Activated T-cell treated with anti-CD3 and anti-CD28 coated beads for 1 hour (primary cell): ENCODE data around the gene ETFRF1.
A peak's percentile ranks its signal among the peaks of the same experiment; 100 is the strongest.

Experiments used
- DNase-seq: peaks from one replicate; pipeline ENCODE4 v3.0.0-alpha.2; 2020; ENCODE audit warnings: low read depth

ETFRF1 gene

DNA sequence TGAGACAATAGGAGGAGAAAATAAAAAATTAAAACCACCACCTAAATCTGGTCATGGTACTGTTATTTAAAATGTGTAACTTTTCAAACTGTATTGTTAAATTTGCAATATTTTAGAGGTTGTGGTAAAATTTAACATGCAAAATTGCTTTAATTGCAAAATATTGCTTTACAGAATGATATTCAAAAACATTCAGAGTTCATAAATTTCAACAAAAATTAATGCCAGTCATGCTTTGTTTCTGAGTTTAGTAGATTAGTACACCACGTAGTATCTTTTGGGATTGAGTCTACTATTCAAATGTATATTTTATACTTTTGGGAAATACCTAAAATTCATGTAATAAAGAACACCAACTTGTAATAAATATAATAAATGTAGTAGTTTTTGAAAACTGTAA lies 18.3 kb downstream of the ETFRF1 start:
- no peak for DNase-seq

DNA sequence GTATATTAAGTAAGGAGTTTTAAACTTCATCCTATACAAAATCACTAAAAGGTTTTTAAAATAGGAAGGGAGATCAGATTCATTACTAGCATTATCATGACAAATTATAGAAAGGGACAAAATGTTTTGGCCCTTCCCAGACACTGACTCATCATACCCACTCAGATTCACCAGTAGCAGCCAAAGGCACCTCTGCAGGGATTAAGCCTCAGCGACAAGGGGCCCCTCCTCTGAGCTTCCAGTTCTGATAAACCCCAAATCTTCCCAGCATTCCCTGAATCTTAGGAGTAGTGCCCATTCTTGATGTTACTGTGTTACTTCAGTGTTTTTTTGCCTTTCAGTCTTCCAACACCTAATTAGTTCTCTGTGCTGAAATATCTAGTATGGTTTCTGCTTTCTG lies 41.2 kb downstream of the ETFRF1 start:
- DNase-seq: no peak

DNA sequence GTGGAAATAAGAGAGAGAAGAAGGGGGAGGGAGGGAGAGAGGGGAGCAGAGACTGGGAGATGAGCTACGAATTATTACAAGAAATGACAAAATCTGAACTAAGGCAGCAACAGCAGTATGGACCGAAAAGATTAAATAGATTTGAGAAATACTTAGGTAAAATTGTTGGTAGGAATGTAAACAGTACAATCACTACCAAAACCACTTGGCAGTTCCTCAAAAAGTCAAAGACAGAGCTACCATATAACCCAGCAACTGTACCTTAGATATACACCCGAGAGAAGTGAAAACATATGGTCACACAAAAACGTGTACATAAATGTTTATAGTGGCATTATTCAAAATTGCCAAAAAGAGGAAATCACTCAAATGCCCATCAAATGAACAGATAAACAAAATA lies 41.6 kb downstream of the ETFRF1 start:
- DNase-seq: no peak

DNA sequence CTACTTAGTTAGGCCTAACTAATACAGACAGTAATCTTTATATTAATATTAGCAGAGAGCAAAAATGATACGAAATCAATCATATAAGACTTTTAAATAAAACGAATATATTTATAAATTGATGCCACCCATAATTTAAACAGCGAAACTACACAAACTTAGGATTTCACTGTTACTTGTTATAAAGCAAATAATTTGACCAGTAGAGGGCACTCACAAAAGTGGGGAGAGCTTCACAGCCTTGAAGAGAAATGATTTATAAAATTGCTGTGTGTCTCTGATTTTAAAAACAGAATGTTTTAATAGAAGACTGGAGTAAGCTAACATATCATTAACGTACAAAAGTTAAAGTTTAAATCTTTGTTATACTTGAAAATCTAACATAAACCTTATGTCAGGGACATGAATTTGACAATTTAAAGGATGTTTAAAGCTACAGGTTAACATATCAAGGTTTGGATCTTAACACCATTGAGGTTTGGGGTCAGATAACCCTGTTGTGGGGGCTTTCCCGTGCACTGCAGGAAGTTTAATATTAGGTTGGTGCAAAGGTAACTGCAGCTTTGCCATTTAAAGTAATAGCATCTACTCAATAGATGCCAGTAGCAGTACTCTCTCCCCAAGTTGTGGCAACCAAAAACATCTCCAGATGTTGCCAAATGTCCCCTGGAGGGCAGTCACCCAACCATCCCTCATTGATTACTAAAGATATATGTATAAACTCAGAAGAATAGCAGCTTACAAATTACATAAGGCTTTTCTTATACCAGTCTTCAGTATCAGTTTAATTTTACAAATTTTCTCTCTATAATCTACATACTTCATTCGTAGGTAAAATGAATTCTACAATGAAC lies 46.4 kb downstream of the ETFRF1 start:
- no peak for DNase-seq

DNA sequence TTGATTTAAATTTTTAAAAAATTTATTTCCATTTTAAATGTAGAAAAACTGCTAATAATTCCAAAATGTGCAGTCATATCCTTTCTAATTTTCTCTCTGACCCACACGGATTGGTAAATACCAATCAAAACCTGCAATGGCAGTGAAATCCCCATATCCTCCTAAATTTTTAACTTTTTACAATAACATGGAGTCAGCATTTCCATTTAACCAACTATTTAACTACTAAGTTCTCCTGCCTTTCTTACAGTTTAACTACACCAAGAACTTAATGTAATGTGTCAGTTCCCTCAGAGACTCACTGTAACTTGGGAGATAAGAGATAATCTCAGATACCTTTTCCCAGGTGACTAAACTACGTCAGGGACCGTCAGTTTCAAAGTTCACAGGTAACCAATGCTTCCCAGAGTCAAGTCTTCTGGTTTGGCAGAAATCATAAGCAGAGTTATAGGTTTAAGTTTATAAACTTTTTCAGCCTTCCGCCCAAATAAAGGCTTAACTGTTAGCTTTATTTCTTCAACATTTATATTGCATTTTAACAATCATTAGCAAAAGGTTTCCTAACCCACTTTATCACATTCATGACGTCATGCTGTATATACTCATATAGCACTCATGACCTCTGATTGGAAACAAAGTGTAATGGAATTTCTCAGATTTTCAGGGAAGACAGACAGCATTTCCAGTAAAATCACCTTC lies 48.1 kb downstream of the ETFRF1 start:
- DNase-seq: no peak

DNA sequence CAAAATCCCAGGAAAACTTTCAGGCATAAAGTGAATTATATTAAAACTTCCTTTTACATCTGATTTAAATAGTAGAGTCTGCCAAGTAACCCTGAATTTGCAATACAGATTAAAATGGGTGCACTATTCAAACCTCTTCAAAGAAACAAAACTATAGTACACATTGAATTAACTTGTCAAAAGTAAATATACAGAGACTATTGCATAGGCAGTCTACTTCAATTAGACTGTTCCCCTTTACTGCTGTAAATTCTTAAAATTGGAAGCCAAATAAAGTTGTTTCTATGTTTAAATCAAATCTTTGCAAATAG lies 48.6 kb downstream of the ETFRF1 start:
- DNase-seq: no peak

DNA sequence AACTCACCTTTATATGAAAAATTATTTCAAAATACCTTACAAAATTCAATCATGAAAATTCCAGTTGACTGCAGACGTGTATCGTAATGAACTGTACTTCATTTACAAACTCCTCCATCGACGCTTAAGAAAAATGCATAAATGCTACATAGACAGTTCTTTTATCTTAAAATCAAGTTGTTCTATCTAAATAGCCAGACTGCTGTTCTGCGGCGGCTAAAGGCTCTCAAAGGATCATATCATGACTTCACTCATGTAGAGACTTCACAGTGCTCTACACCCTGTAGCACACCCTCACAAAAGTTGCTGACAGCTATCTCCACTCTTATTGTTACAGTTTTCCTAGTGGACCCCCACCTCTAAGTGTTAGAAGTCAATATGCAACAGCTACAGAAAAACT lies 50.5 kb downstream of the ETFRF1 start:
- no peak for DNase-seq

DNA sequence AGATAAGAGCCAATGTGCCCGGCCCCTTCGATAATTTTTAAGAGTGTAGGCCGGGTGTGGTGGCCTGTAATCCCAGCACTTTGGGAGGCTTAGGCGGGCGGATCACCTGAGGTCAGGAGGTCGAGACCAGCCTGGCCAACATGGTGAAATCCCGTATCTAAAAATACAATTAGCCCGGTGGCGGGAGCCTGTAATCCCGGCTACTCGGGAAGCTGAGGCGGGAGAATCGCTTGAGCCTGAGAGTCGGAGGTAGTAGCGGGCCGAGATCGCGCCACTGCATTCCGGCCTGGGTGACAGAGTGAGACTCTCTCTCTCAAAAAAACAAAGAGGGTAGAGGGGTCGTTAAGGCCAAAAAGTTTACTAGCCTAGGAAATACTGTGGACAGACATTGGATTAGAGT lies 53.1 kb downstream of the ETFRF1 start:
- no peak for DNase-seq

DNA sequence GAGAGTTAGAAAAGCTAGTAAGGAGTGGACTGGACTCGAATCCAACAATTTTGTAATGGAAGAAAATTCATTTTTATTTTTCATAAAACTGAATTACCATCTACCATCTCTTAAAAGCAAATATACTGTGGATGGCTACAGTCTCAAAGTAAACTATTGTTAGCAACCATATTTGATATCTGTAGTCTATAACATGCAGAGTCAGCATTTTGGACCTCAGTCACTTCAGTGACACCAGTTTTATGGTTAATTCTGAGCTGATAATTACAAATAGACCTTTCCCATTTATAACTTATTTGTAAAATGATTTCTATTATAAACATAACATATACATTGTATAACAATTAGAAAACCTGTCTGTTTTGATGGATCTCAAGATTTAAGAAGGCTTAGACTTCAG lies 53.7 kb downstream of the ETFRF1 start:
- no peak for DNase-seq

DNA sequence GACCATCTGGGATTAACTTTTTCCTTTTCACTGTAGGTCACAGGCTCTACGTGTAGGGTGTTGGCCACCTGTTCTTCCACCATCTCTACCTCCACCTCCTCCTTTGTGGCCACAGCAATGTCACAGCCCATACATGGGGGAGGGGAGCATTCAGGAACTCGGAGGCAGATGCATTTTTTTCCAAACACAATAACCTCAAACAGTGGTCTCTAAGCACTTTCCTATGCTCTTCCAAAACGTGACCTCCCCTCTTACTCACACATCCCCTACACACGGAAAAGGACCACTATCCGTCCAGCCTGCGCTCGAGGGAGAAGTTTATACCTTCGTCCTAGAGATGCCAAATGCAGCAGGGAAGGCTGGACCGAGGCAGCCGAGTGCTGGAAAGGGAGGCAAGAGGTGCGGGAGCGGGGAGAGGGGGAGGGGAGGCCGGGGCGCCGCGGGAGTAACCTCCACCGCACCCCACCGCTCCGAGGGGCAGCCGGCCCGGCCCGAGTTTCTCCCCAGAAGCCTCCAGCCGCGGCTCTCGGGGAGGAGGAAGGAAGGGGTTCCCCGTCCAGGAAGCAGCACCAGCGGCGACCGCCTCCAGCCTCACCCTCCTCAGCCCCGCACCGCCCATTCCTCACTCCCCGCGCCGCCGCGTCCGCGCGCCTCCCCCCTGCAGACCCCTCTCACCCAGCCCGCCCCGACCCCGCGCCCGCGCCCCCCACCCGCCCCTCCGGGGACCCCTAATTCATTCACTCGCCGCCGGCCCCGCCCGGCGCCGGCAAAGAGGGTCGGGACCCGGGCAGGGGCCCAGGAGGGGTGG lies 55.1 kb downstream of the ETFRF1 start:
- peak; percentile 9 for DNase-seq

DNA sequence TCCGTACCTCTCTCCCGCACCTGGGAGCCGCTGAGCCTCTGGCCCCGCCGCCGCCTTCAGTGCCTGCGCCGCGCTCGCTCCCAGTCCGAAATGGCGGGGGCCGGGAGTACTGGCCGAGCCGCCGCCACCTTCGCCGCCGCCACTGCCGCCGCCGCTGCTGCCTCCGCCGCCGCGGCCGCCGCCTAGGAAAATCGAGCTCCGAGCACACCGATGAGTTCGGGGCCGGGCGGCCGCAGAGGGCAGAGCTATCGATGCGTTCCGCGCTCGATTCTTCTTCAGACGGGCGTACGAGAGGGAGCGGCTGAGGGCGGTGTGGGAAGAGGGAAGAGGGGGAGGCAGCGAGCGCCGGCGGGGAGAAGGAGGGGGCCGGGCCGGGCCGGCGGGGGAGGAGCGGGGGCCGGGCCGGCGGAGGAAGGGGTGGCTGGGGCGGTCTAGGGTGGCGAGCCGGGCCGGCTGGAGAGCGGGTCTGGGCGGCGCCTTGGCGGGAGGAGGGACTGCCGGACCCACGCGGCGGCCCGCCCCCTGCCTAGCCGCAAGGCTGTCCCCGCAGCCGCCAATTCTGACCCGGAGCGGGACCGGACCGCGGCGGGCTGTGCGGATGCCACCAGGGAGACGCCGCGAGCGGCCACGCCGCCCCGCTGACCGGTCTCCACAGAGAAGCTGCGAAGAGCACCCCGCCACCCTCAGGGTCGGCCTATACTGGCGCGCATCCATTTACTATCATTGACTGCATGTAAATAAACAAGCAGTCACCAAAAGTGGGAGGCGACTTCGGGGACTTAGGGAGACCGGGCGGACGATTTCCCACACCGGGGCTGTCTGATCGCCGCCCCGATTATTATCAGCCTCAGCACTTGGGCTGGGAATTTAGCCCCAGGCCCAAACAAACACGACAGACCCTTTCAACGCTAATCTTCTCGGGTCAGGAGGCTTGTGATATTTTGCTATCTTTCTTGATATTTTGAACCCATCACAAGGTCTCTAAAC lies 56.0 kb downstream of the ETFRF1 start, which contains the start of gene KRAS:
KRAS (minus strand) TSS at position 186 of the 987 bp plus-strand sequence.
- DNase-seq: peak; percentile 86

DNA sequence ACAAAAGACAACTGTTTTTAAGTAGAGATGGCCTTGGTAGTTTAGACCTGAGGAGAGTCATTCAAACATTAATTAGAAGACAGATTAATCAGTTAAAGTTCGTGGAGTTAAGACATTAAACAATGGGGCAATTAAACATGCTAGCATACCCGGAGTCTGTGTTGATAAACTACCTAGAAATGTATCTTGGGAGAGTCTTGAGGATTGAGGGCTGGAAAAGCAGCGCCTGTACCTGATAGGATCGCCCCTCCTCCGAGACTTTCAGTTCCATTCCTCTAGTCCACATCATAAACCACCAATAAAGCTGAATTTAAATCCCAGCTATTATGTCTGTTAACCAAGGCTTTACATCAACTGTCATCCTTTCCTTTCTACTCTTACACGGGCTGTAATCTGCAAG lies 56.7 kb downstream of the ETFRF1 start:
- no peak for DNase-seq

DNA sequence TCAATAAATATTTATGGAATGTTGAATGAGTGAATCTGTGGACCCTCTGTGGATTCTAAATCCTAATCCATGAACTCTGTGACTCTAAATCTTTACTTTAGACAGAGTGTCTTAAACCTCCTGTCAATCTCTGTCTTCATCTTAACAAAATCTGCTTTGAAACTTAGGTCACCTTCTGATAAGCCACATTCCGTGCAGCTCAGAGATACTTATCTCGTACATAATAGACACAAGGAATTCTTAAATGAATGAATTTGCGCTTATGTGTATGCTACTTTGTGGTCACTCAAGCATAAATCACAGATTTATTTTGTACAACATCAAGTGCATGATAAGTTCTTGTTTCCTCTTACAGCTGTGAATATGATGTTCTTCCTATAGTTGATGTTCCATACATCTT lies 57.9 kb downstream of the ETFRF1 start:
- DNase-seq: no peak

DNA sequence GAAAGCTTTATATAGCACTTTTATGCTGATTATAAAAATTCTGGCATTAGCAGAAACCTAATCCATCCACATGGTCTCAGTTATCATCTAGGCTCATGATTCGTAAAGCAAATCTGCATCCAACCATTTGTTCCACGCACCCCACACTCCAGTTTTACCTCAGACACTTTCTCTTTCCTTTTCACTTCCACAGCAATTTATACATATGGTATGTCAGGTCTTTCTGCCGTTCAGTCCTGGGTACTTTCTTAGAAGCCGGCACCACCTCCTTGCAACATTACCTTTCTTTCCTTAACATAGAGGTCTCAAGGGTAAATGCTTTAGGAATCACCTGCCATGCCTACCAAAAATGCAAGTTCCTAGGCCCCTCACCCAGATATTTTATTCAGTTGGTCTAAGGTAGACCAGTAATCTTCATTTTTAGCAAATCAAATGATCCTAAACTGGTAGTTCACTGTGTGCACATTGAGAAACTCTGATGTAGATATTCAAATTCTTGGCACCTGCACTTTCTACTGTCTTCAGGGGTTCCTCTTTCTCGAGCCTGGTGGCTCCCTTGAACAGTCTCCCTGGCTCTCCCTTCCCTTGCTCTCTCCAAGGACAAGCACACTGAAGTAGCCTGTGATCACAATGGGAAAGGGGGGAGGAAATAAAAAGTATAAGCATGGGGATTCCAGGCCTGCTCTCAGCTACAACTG lies 58.5 kb downstream of the ETFRF1 start:
- DNase-seq: no peak

DNA sequence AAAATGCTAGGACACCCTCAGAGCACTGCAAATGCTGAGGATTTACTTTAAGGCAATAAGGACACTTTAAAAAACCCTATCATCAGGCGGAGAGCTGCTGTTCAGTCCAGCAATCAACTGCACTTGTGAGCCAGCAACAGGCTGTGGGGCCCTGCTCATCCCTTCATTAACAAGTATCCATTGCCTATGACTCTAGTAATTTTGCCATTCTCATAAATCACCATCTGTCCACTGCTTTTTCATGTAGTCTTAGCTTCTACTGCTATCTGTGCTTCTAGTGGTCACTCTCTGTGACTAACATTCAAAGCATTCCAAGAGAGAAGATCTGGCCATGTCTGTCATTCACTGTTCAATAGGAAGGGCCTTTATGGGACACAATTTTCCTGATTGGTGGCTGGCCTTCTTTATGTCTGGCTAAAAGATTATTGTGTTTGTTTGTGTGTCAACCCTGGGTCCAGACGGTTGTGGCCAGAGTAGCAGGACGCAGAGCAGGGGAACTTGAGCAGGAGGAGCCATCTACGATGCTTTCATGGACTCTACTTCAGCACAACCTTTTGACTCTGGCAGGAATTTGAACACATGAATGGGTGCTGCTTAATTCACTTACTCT lies 59.3 kb downstream of the ETFRF1 start:
- no peak for DNase-seq
